GM12872 (cell line): ENCODE measurements around the gene ARHGEF11.
A peak's percentile ranks its signal among the peaks of the same experiment; 100 is the strongest.

Source experiments
- CTCF ChIP-seq: IDR thresholded peaks from 3 replicates; pipeline ENCODE4 v1.5.1; 2011; ENCODE audit warnings: low read depth, mild to moderate bottlenecking, low read length, moderate library complexity; ENCODE audit not compliant: insufficient read depth

ARHGEF11 gene

GRCh38 chr1:156929596-156930238 is 115.8 kb downstream of the ARHGEF11 start:
- no peak for TF ChIP-seq CTCF

GRCh38 chr1:156928043-156928602 is 117.4 kb downstream of the ARHGEF11 start:
- no peak for TF ChIP-seq CTCF

GRCh38 chr1:156927215-156928042 is 118.1 kb downstream of the ARHGEF11 start:
- TF ChIP-seq CTCF, result peak; percentile 58

GRCh38 chr1:156926175-156926574 is 119.4 kb downstream of the ARHGEF11 start:
- TF ChIP-seq CTCF, result no peak

GRCh38 chr1:156925154-156926010 is 120.2 kb downstream of the ARHGEF11 start:
- no peak for TF ChIP-seq CTCF

- no peak for TF ChIP-seq CTCF
Measured at GRCh38 chr1:156924478-156925153, 120.9 kb downstream of the ARHGEF11 start.
